H9 (cell line): ENCODE data around the gene DHRS1. TPM values are rescaled to one million over a fixed set of nuclear protein-coding genes. Genes with fewer than 3 reads are reported as not detected.
"Not testable (repeated sequence)": the region's sequence is repeated elsewhere in the genome, so short reads cannot be mapped to it uniquely, and the experiment has no call there.

Experiments
- DNase-seq: peaks from one replicate; pipeline ENCODE4 v3.0.0-alpha.2; 2017
- H2AFZ ChIP-seq: one replicate; pipeline ENCODE4 v1.6.1; 2013; ENCODE audit warnings: mild to moderate bottlenecking, low read length, control low read depth, moderate library complexity
- H2AK5ac ChIP-seq: 2 replicates; pipeline ENCODE4 v1.6.1; 2013; ENCODE audit warnings: low read length, control low read depth, mixed read lengths; ENCODE audit not compliant: insufficient read length
- H2BK120ac ChIP-seq: one replicate; pipeline ENCODE4 v1.6.1; 2013; ENCODE audit warnings: low read depth, mild to moderate bottlenecking, low read length, control low read depth, inconsistent platforms; ENCODE audit not compliant: poor library complexity, severe bottlenecking
- H2BK12ac ChIP-seq: 2 replicates; pipeline ENCODE4 v1.6.1; 2013; ENCODE audit warnings: low read length, control low read depth, mixed read lengths, low read depth; ENCODE audit not compliant: insufficient read length
- H2BK15ac ChIP-seq: 2 replicates; pipeline ENCODE4 v1.6.1; 2013; ENCODE audit warnings: low read depth, low read length, control low read depth
- H2BK20ac ChIP-seq: one replicate; pipeline ENCODE4 v1.6.1; 2013; ENCODE audit warnings: low read depth, mild to moderate bottlenecking, low read length, control low read depth, inconsistent platforms; ENCODE audit not compliant: poor library complexity, severe bottlenecking
- H2BK5ac ChIP-seq: 2 replicates; pipeline ENCODE4 v1.6.1; 2013; ENCODE audit warnings: low read length, control low read depth, mixed read lengths; ENCODE audit not compliant: insufficient read length
- H3K14ac ChIP-seq: 2 replicates; pipeline ENCODE4 v1.6.1; 2013; ENCODE audit warnings: low read length, control low read depth; ENCODE audit not compliant: insufficient read depth
- H3K18ac ChIP-seq: 2 replicates; pipeline ENCODE4 v1.6.1; 2013; ENCODE audit warnings: low read depth, mild to moderate bottlenecking, mixed read lengths, low read length, control low read depth; ENCODE audit not compliant: insufficient read length
- H3K23ac ChIP-seq: 2 replicates; pipeline ENCODE4 v1.6.1; 2013; ENCODE audit warnings: low read length, control low read depth, mixed read lengths, low read depth; ENCODE audit not compliant: insufficient read length
- H3K23me2 ChIP-seq: 2 replicates; pipeline ENCODE4 v1.6.1; 2013; ENCODE audit warnings: low read depth, mild to moderate bottlenecking, mixed read lengths, low read length, control low read depth; ENCODE audit not compliant: insufficient read length, poor library complexity, severe bottlenecking
- H3K27ac ChIP-seq: 2 replicates; pipeline ENCODE4 v1.5.1; 2013; ENCODE audit warnings: low read length, control low read depth, mixed read lengths, low read depth; ENCODE audit not compliant: insufficient read length
- H3K27me3 ChIP-seq: 2 replicates; pipeline ENCODE4 v1.6.1; 2013; ENCODE audit warnings: low read length, control low read depth, inconsistent platforms; ENCODE audit not compliant: insufficient read depth
- H3K4ac ChIP-seq: 2 replicates; pipeline ENCODE4 v1.6.1; 2013; ENCODE audit warnings: low read depth, mild to moderate bottlenecking, control low read depth, inconsistent platforms, low read length, moderate library complexity
- H3K4me1 ChIP-seq: 2 replicates; pipeline ENCODE4 v1.6.1; 2013; ENCODE audit warnings: low read length, control low read depth, inconsistent platforms; ENCODE audit not compliant: insufficient read depth
- H3K4me2 ChIP-seq: 2 replicates; pipeline ENCODE4 v1.6.1; 2013; ENCODE audit warnings: low read length, control low read depth, mixed read lengths; ENCODE audit not compliant: insufficient read length, insufficient read depth
- H3K56ac ChIP-seq: 2 replicates; pipeline ENCODE4 v1.6.1; 2013; ENCODE audit warnings: low read depth, mild to moderate bottlenecking, mixed read lengths, low read length, control low read depth; ENCODE audit not compliant: insufficient read length
- H3K79me1 ChIP-seq: 2 replicates; pipeline ENCODE4 v1.6.1; 2013; ENCODE audit warnings: low read depth, mild to moderate bottlenecking, moderate library complexity, low read length, control low read depth, inconsistent platforms; ENCODE audit not compliant: insufficient read depth, poor library complexity, severe bottlenecking
- H3K79me2 ChIP-seq: 2 replicates; pipeline ENCODE4 v1.6.1; 2013; ENCODE audit warnings: low read length, control low read depth, inconsistent platforms; ENCODE audit not compliant: insufficient read depth
- H3K9ac ChIP-seq: 2 replicates; pipeline ENCODE4 v1.6.1; 2013; ENCODE audit warnings: low read length, control low read depth, mixed read lengths; ENCODE audit not compliant: insufficient read length; ENCODE audit errors: extremely low read depth
- H3K9me3 ChIP-seq: one replicate; pipeline ENCODE4 v1.6.1; 2013; ENCODE audit warnings: low read depth, low read length, inconsistent platforms; ENCODE audit not compliant: control insufficient read depth
- H3T11ph ChIP-seq: one replicate; pipeline ENCODE4 v1.6.1; 2013; ENCODE audit warnings: mild to moderate bottlenecking, low read length, control low read depth, inconsistent platforms
- H4K20me1 ChIP-seq: one replicate; pipeline ENCODE4 v1.6.1; 2013; ENCODE audit not compliant: control insufficient read depth, insufficient read length, insufficient read depth
- H4K5ac ChIP-seq: 2 replicates; pipeline ENCODE4 v1.6.1; 2013; ENCODE audit warnings: low read depth, mild to moderate bottlenecking, mixed read lengths, low read length, control low read depth; ENCODE audit not compliant: insufficient read length
- H4K8ac ChIP-seq: replicated peaks from 2 replicates; pipeline ENCODE4 v1.6.1; 2013; ENCODE audit warnings: low read length, control low read depth, mixed read lengths, low read depth; ENCODE audit not compliant: insufficient read length
- H4K91ac ChIP-seq: 2 replicates; pipeline ENCODE4 v1.6.1; 2013; ENCODE audit warnings: low read depth, mild to moderate bottlenecking, moderate library complexity, mixed read lengths, low read length, control low read depth; ENCODE audit not compliant: insufficient read length
- H3K27ac Mint-ChIP-seq, 3 experiments: 2 replicates in 2 of 3; 3 replicates in 1 of 3; pipeline ENCODE4 v1.8.0; 2020 to 2021; ENCODE audit warnings: mixed read lengths in 3 of 3, mild to moderate bottlenecking in 1 of 3, moderate library complexity in 1 of 3
- H3K27me3 Mint-ChIP-seq: 2 replicates; pipeline ENCODE4 v1.8.0; 2021; ENCODE audit warnings: low read depth, mild to moderate bottlenecking, moderate library complexity, mixed read lengths
- H3K36me3 Mint-ChIP-seq, 3 experiments: 2 replicates in 2 of 3; 3 replicates in 1 of 3; pipeline ENCODE4 v1.8.0; 2020 to 2021; ENCODE audit warnings: low read depth in 3 of 3, mixed read lengths in 3 of 3; ENCODE audit not compliant: insufficient read depth in 1 of 3
- H3K4me1 Mint-ChIP-seq, 2 experiments: 2 replicates each; pipeline ENCODE4 v1.8.0; 2020; ENCODE audit warnings: mixed read lengths in 2 of 2
- H3K4me3 Mint-ChIP-seq, 2 experiments: 2 replicates in 1 of 2; 3 replicates in 1 of 2; pipeline ENCODE4 v1.8.0; 2020 to 2021; ENCODE audit warnings: mild to moderate bottlenecking in 2 of 2, mixed read lengths in 2 of 2, moderate library complexity in 1 of 2
- H3K9me3 Mint-ChIP-seq, 2 experiments: 2 replicates in 1 of 2; 3 replicates in 1 of 2; pipeline ENCODE4 v1.8.0; 2020; ENCODE audit warnings: mild to moderate bottlenecking in 2 of 2, mixed read lengths in 2 of 2, moderate library complexity in 1 of 2
- CTCF ChIP-seq: fragments of 200-600 bp; sonication (generic); conservative IDR thresholded peaks from 3 replicates; pipeline ENCODE4 v1.8.0; 2021; ENCODE audit warnings: antibody characterized with exemption, mild to moderate bottlenecking
- WGBS: extraction: QIAGEN DNeasy Blood & Tissue Kit; methylation state at CpG from one replicate; pipeline ENCODE4 v1.1.7; 2013; ENCODE audit warnings: missing lambda C conversion rate, low lambda C conversion rate, mixed read lengths; ENCODE audit not compliant: insufficient read length; ENCODE audit errors: extremely low coverage; 5-methylcytosine and 5-hydroxymethylcytosine counted together
- total RNA-seq: library from RNA; stranded (reverse); gene quantifications from 2 replicates; pipeline ENCODE4 v1.2.1, GENCODE V29; 2021

DHRS1 gene
- total RNA-seq, 1 experiment from 2014 or later = 19.1 TPM

- H2BK5ac ChIP-seq = no peak overlapping the region
- no peak overlapping the region for H4K5ac ChIP-seq
- no peak for TF ChIP-seq CTCF
- no peak overlapping the region for H2BK20ac ChIP-seq
- no peak overlapping the region for H3K27ac ChIP-seq
- Mint-ChIP-seq H3K27ac (no peak overlapping the region; a peak in 1 of 7 replicates), H3K4me3 (no peak overlapping the region), H3K9me3 (no peaks in the 10 kb centered on the region), H3K4me1 (peaks cover 9% of the 10 kb centered on the region in 2 experiments), H3K27me3 (peaks cover 8% of the 10 kb centered on the region; the same call in 1 of the 2 replicates), H3K36me3 (no peaks in the 10 kb centered on the region; a peak in 2 of 7 replicates)
- no peak overlapping the region for H4K8ac ChIP-seq
- peaks cover 3% of the 10 kb centered on the region for H3K23me2 ChIP-seq
- H2BK15ac ChIP-seq = no peak overlapping the region
- H2AK5ac ChIP-seq = no peak overlapping the region
- H2BK120ac ChIP-seq = no peak overlapping the region
- no peaks in the 10 kb centered on the region for H3K27me3 ChIP-seq
- no peak overlapping the region for H2BK12ac ChIP-seq
- no peak overlapping the region for H3K23ac ChIP-seq
- no peaks in the 10 kb centered on the region for H3K4me1 ChIP-seq
- H3K18ac ChIP-seq = no peak overlapping the region
- H4K91ac ChIP-seq = no peak overlapping the region
- no peaks in the 10 kb centered on the region for H3K79me1 ChIP-seq
- H3K14ac ChIP-seq = no peak overlapping the region
- no peak overlapping the region for H3K4ac ChIP-seq
- no peak overlapping the region for H3K4me2 ChIP-seq
- H3K56ac ChIP-seq = no peak overlapping the region
- no peaks in the 10 kb centered on the region for H3K79me2 ChIP-seq
- no peak overlapping the region for H3K9ac ChIP-seq
- H4K20me1 ChIP-seq = no peaks in the 10 kb centered on the region
- DNase-seq = no peak
- H2AFZ ChIP-seq = no peak overlapping the region
- H3K9me3 ChIP-seq = no peaks in the 10 kb centered on the region
- WGBS = no CpG with 5 or more reads among the region's 3 CpGs
- H3T11ph ChIP-seq = no peak overlapping the region
These were observed 52.8 kb downstream of the DHRS1 start for GRCh38 chr14:24246765-24247212.

- not testable (repeated sequence) for H3K9ac ChIP-seq, H3K9me3 ChIP-seq, H3K23me2 ChIP-seq, H3K18ac ChIP-seq, H3K27me3 ChIP-seq, H3K36me3 Mint-ChIP-seq, H4K91ac ChIP-seq, H4K20me1 ChIP-seq, H3K4ac ChIP-seq, H2BK5ac ChIP-seq, H3K79me2 ChIP-seq, H3K9me3 Mint-ChIP-seq, H3K79me1 ChIP-seq, H2AK5ac ChIP-seq, H3T11ph ChIP-seq, H2BK120ac ChIP-seq, H3K4me2 ChIP-seq, H3K27ac ChIP-seq, H3K4me3 Mint-ChIP-seq, H4K8ac ChIP-seq, H3K14ac ChIP-seq, H3K23ac ChIP-seq, H2BK15ac ChIP-seq, H3K4me1 ChIP-seq, H4K5ac ChIP-seq, H3K27me3 Mint-ChIP-seq, H2BK12ac ChIP-seq, H3K56ac ChIP-seq, H2BK20ac ChIP-seq, H2AFZ ChIP-seq, DNase-seq, H3K27ac Mint-ChIP-seq
- H3K4me1 Mint-ChIP-seq = peaks cover 11 to 12% of the 10 kb centered on the region in 2 experiments
- no CpG with 5 or more reads among the region's 11 CpGs for WGBS
These were observed 54.2 kb downstream of the DHRS1 start for GRCh38 chr14:24245350-24245749.
